HPDE6-E6E7 (cell line): Measurements from ENCODE around the gene NRSN2.
"Not testable (repeated sequence)": the region's sequence is repeated elsewhere in the genome, so short reads cannot be mapped to it uniquely, and the experiment has no call there.

Experiments used
- DNase-seq: peaks from one replicate; pipeline ENCODE4 v3.0.0; 2011; ENCODE audit warnings: missing footprints; ENCODE audit errors: extremely low spot score

Gene NRSN2

GRCh38 chr20:354298-354977 lies 7.5 kb downstream of the NRSN2 start:
- peak; percentile 95 for DNase-seq

- DNase-seq = not testable (repeated sequence)
Observed at GRCh38 chr20:356154-356553, 9.2 kb downstream of the NRSN2 start.

GRCh38 chr20:356745-357144 lies 9.8 kb downstream of the NRSN2 start:
- DNase-seq = no peak

- DNase-seq = no peak
Observed at GRCh38 chr20:358891-359555, 12.1 kb downstream of the NRSN2 start.

- DNase-seq = no peak
Observed at GRCh38 chr20:361561-361960, 14.7 kb downstream of the NRSN2 start.

- DNase-seq = peak; percentile 99
Observed at GRCh38 chr20:362271-363254, 15.7 kb downstream of the NRSN2 start.

- DNase-seq = no peak
Observed at GRCh38 chr20:363319-364078, 16.6 kb downstream of the NRSN2 start.

- DNase-seq = no peak
Observed at GRCh38 chr20:364905-365794, 18.2 kb downstream of the NRSN2 start.

GRCh38 chr20:366041-366718 lies 19.3 kb downstream of the NRSN2 start:
- no peak for DNase-seq

GRCh38 chr20:366719-367485 lies 20.0 kb downstream of the NRSN2 start:
- DNase-seq = no peak

- no peak for DNase-seq
Observed at GRCh38 chr20:367486-367887, 20.6 kb downstream of the NRSN2 start.

GRCh38 chr20:368915-369314 lies 22.0 kb downstream of the NRSN2 start:
- DNase-seq = no peak

GRCh38 chr20:370151-370600 lies 23.3 kb downstream of the NRSN2 start:
- DNase-seq = no peak

- no peak for DNase-seq
Observed at GRCh38 chr20:370977-371754, 24.3 kb downstream of the NRSN2 start.

- DNase-seq = peak; percentile 92
Observed at GRCh38 chr20:371755-372542, 25.0 kb downstream of the NRSN2 start.

- DNase-seq = not testable (repeated sequence)
Observed at GRCh38 chr20:372543-373082, 25.7 kb downstream of the NRSN2 start.
